Stomach (tissue), 4 donors: ENCODE results near the gene MGAT4B.

Experiments used
- EP300 ChIP-seq: sonication (generic); formaldehyde crosslinking; IDR thresholded peaks from one replicate; pipeline ENCODE4 v1.6.1; 2017; ENCODE audit warnings: antibody characterized with exemption
- POLR2A ChIP-seq, 4 donors: fragments of 450-650 bp; IDR thresholded peaks; one replicate each; pipeline ENCODE4 v1.6.1; 2016; ENCODE audit warnings: antibody characterized with exemption in 4 of 4, control low read depth in 2 of 4, mild to moderate bottlenecking in 1 of 4, moderate library complexity in 1 of 4
- POLR2AphosphoS5 ChIP-seq, 3 donors: sonication (generic); formaldehyde crosslinking; IDR thresholded peaks; one replicate each; pipeline ENCODE4 v1.6.1; 2016; ENCODE audit warnings: antibody characterized with exemption in 3 of 3
- TF ChIP-seq, protein P1 (sequence below), 7 experiments: fragments of 450-650 bp in 4 of 7; fragments of 200-600 bp in 3 of 7; sonication (generic) in 3 of 7; IDR thresholded peaks; one replicate each; pipeline ENCODE4 v1.5.1; 2016 to 2019; ENCODE audit warnings: antibody characterized with exemption in 7 of 7, control low read depth in 2 of 7, mild to moderate bottlenecking in 1 of 7

DNA sequence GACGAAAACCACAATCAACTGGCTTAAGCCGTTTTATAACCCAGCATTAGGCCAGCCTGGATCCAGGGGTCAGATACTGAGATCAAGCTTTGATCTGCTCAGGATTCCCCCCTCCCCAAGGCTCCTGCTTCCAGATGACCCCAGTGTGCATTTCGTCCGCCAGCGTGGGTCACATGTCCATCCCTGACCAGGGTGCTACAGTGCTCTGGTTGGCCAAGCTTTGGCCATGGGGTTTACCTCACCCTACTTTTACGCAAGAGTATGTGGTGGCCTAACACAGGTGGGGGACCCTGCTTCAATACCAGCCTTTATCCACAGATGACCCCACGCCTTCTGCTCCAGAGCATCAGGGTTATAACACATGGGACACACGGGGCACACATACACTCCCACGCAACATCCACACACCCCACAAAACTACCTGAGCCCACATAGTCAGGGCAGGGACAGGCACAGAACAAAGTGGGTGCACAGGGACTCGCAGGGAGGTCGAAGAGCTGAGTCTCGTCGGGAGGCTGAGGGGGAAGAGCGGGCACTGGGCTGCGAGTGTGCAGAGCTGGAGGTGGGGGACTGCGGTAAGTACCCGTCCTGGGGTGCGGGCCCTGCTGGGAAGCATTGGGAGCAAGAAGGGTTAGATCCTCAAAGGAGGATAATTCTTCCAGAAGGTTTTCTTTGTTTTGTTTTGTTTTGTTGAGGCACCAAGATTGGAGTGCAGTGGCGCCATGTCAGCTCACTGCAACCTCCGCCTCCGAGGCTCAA is 9.0 kb upstream of the MGAT4B start:
- TF ChIP-seq, protein P1, sequence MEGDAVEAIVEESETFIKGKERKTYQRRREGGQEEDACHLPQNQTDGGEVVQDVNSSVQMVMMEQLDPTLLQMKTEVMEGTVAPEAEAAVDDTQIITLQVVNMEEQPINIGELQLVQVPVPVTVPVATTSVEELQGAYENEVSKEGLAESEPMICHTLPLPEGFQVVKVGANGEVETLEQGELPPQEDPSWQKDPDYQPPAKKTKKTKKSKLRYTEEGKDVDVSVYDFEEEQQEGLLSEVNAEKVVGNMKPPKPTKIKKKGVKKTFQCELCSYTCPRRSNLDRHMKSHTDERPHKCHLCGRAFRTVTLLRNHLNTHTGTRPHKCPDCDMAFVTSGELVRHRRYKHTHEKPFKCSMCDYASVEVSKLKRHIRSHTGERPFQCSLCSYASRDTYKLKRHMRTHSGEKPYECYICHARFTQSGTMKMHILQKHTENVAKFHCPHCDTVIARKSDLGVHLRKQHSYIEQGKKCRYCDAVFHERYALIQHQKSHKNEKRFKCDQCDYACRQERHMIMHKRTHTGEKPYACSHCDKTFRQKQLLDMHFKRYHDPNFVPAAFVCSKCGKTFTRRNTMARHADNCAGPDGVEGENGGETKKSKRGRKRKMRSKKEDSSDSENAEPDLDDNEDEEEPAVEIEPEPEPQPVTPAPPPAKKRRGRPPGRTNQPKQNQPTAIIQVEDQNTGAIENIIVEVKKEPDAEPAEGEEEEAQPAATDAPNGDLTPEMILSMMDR (IDR thresholded peaks at IDR 0.05) = no peak
- TF ChIP-seq POLR2AphosphoS5 (IDR thresholded peaks at IDR 0.05) = no peak
- no peak for TF ChIP-seq EP300
- TF ChIP-seq POLR2A (IDR thresholded peaks at IDR 0.05) = no peak
